Stimulated activated naive CD4-positive, alpha-beta T cell (primary cell): ENCODE results near the gene ITGA2.
A peak's percentile ranks its signal among the peaks of the same experiment; 100 is the strongest.

Experiments
- DNase-seq, 6 experiments: peaks; one replicate each; lab custom pipeline; 2025; lab: John Stamatoyannopoulos, UW

The ITGA2 gene

GRCh38 chr5:52988335-52989024 is 672 bp upstream of the ITGA2 start:
- DNase-seq, result peak in 2 of 6 experiments; percentile 0 to 43

GRCh38 chr5:52989781-52990527 is 802 bp downstream of the ITGA2 start:
- peak in 5 of 6 experiments; percentile 11 to 32 (median 12) for DNase-seq

GRCh38 chr5:52990528-52990925 is 1.4 kb downstream of the ITGA2 start:
- DNase-seq, result no peak

- DNase-seq, result no peak
Observed at GRCh38 chr5:52993367-52993766, 4.2 kb downstream of the ITGA2 start.

- no peak for DNase-seq
Observed at GRCh38 chr5:52994266-52994665, 5.1 kb downstream of the ITGA2 start.

- DNase-seq, result no peak
Observed at GRCh38 chr5:52995095-52995494, 5.9 kb downstream of the ITGA2 start.

- no peak for DNase-seq
Observed at GRCh38 chr5:52995914-52996313, 6.8 kb downstream of the ITGA2 start.

GRCh38 chr5:52996979-52997378 is 7.8 kb downstream of the ITGA2 start:
- no peak for DNase-seq

- DNase-seq, result no peak
Observed at GRCh38 chr5:52997424-52997823, 8.3 kb downstream of the ITGA2 start.

- DNase-seq, result no peak
Observed at GRCh38 chr5:52998552-52999313, 9.6 kb downstream of the ITGA2 start.

- no peak for DNase-seq
Observed at GRCh38 chr5:52999344-52999949, 10.3 kb downstream of the ITGA2 start.

- no peak for DNase-seq
Observed at GRCh38 chr5:53001541-53001940, 12.4 kb downstream of the ITGA2 start.

GRCh38 chr5:53002491-53002890 is 13.3 kb downstream of the ITGA2 start:
- DNase-seq, result no peak

GRCh38 chr5:53003144-53003543 is 14.0 kb downstream of the ITGA2 start:
- no peak for DNase-seq

GRCh38 chr5:53006911-53007890 is 18.0 kb downstream of the ITGA2 start:
- no peak for DNase-seq

GRCh38 chr5:53008751-53009150 is 19.6 kb downstream of the ITGA2 start:
- no peak for DNase-seq

GRCh38 chr5:53009816-53010215 is 20.7 kb downstream of the ITGA2 start:
- no peak for DNase-seq

- no peak for DNase-seq
Observed at GRCh38 chr5:53010814-53011213, 21.7 kb downstream of the ITGA2 start.

GRCh38 chr5:53011233-53011632 is 22.1 kb downstream of the ITGA2 start:
- DNase-seq, result no peak

GRCh38 chr5:53013857-53014256 is 24.7 kb downstream of the ITGA2 start:
- DNase-seq, result no peak

- DNase-seq, result no peak
Observed at GRCh38 chr5:53017383-53017782, 28.2 kb downstream of the ITGA2 start.
